HepG2 (cell line): ENCODE data around the gene GGT1. TPM values are rescaled to one million over a fixed set of nuclear protein-coding genes. Genes with fewer than 3 reads are reported as not detected.
"Not testable (repeated sequence)": the region's sequence is repeated elsewhere in the genome, so short reads cannot be mapped to it uniquely, and the experiment has no call there.

Experiments
- ATAC-seq: fragments of 200-7000 bp; cut with Tn5 transposase; 3 replicates; pipeline ENCODE4 v1.9.1; 2020; ENCODE audit warnings: mild to moderate bottlenecking, moderate library complexity
- BruUV-seq: library from RNA; stranded (reverse); fragments of 400-500 nt; replicated peaks from 2 replicates; lab custom pipeline; 2021; lab: Mats Ljungman, UMichigan
- CTCF ChIA-PET: fragments of 300-600 bp; formaldehyde crosslinking; extraction: SDS; loops from one replicate; lab custom pipeline; 2021; ENCODE audit warnings: low total read pairs, inconsistent platforms, low intra/inter-chr PET ratio; lab: Yijun Ruan, JAX
- POLR2A ChIA-PET: fragments of 350-600 bp; sonication (Branson Sonifier 250); formaldehyde crosslinking; loops from one replicate; lab custom pipeline; 2020; ENCODE audit warnings: antibody characterized with exemption, inconsistent platforms; lab: Yijun Ruan, JAX
- DNase-seq: peaks from one replicate; pipeline ENCODE4 v3.0.0-alpha.2; 2015; ENCODE audit warnings: low spot score
- FAIRE-seq: peaks from 3 replicates; lab custom pipeline; 2011; peaks lifted over from hg19 to GRCh38; lab: Jason Lieb, UNC
- H2AFZ ChIP-seq: one replicate; pipeline ENCODE4 v1.6.1; 2011; ENCODE audit warnings: low read length, inconsistent platforms
- H3K27ac ChIP-seq: fragments of 300-600 bp; 3 replicates; pipeline ENCODE4 v1.8.0; 2011; ENCODE audit warnings: mixed run types, mild to moderate bottlenecking, mixed read lengths, low read length, inconsistent platforms; ENCODE audit not compliant: insufficient read depth; ENCODE audit errors: extremely low read length
- H3K27me3 ChIP-seq, 2 experiments: fragments of 200-600 bp in 1 of 2; 2 replicates in 1 of 2; 3 replicates in 1 of 2; pipeline versions ENCODE4 v1.6.0 to v1.8.0; 2011; ENCODE audit warnings: low read length in 2 of 2, mild to moderate bottlenecking in 2 of 2, moderate library complexity in 2 of 2, inconsistent platforms in 1 of 2; ENCODE audit not compliant: insufficient read depth in 2 of 2, control insufficient read depth in 1 of 2
- H3K36me3 ChIP-seq, 2 experiments: fragments of 200-600 bp in 1 of 2; replicated peaks in 1 of 2; 2 replicates in 1 of 2; 3 replicates in 1 of 2; pipeline versions ENCODE4 v1.5.1 to v1.8.0; 2011; ENCODE audit warnings: low read length in 2 of 2, inconsistent platforms in 1 of 2; ENCODE audit not compliant: insufficient read depth in 2 of 2, control insufficient read depth in 1 of 2
- H3K4me1 ChIP-seq: 2 replicates; pipeline ENCODE4 v1.5.1; 2012; ENCODE audit warnings: low read length, inconsistent platforms; ENCODE audit not compliant: insufficient read depth
- H3K4me2 ChIP-seq: 2 replicates; pipeline ENCODE4 v1.6.0; 2011; ENCODE audit warnings: low read depth, low read length, inconsistent platforms
- H3K4me3 ChIP-seq, 3 experiments: fragments of 200-600 bp in 1 of 3; sonication (generic), shearing (Covaris generic) in 1 of 3; replicated peaks in 1 of 3; 2 replicates each; pipeline ENCODE4 v1.5.1; 2011 to 2016; ENCODE audit warnings: low read length in 3 of 3, inconsistent platforms in 2 of 3, low read depth in 2 of 3, mild to moderate bottlenecking in 2 of 3, control low read depth in 1 of 3, mixed read lengths in 1 of 3; ENCODE audit not compliant: insufficient read depth in 1 of 3
- H3K79me2 ChIP-seq: one replicate; pipeline ENCODE4 v1.6.1; 2011; ENCODE audit warnings: low read length, inconsistent platforms; ENCODE audit not compliant: insufficient read depth
- H3K9ac ChIP-seq: 2 replicates; pipeline ENCODE4 v1.6.0; 2011; ENCODE audit warnings: mild to moderate bottlenecking, low read depth, low read length, inconsistent platforms; ENCODE audit not compliant: insufficient read depth
- H3K9me3 ChIP-seq: 2 replicates; pipeline ENCODE4 v1.5.1; 2012; ENCODE audit warnings: mild to moderate bottlenecking, low read length
- H4K20me1 ChIP-seq: 2 replicates; pipeline ENCODE4 v1.6.0; 2011; ENCODE audit warnings: inconsistent platforms, mild to moderate bottlenecking, low read length, moderate library complexity; ENCODE audit not compliant: insufficient read depth
- ARHGAP35 ChIP-seq: sonication (generic); formaldehyde crosslinking; IDR thresholded peaks from 2 replicates; pipeline ENCODE4 v1.9.0; 2022; ENCODE audit warnings: mild to moderate bottlenecking, inconsistent platforms, moderate library complexity, missing genetic modification reagents, borderline replicate concordance
- WGBS: methylation state at CpG from one replicate; pipeline ENCODE4 v1.1.6; 2017; ENCODE audit warnings: low lambda C conversion rate; 5-methylcytosine and 5-hydroxymethylcytosine counted together
- in situ Hi-C: cut with HindIII; loops from 2 replicates; pipeline ENCODE4 v1.10.0; 2017; ENCODE audit warnings: low pct_unique_long_range_greater_than_20kb; ENCODE audit not compliant: extremely low pct_ligation_motif_present
- intact Hi-C: fragments of 100-400 bp; cut with micrococcal nuclease; formaldehyde crosslinking; loops from one replicate; pipeline ENCODE4 v1.10.0; 2022; ENCODE audit not compliant: unreplicated experiment
- polyA plus RNA-seq, 8 experiments: library from polyadenylated mRNA; depleted of rRNA in 3 of 8; stranded (reverse) in 7 of 8; unstranded in 1 of 8; fragments of >200 nt; fragmentation: Illumina TruSeq in 4 of 8; extraction: Trizol in 4 of 8; gene quantifications; 2 replicates each; pipeline versions ENCODE4 v1.2.1 to v1.2.3, GENCODE V29; 2011 to 2016; ENCODE audit warnings: low read depth in 4 of 8, missing spikeins in 1 of 8, mixed read lengths in 1 of 8; ENCODE audit not compliant: insufficient read depth in 1 of 8
- total RNA-seq, 5 experiments: library from RNA; depleted of rRNA; stranded (reverse); fragments of >200 nt; fragmentation: Illumina TruSeq; extraction: Trizol; gene quantifications; 2 replicates each; pipeline ENCODE4 v1.2.3, GENCODE V29; 2016; ENCODE audit warnings: low read depth in 1 of 5
- TF ChIP-seq, protein P1 (sequence below): sonication (generic); formaldehyde crosslinking; IDR thresholded peaks from 2 replicates; pipeline ENCODE4 v1.4.0; 2020; ENCODE audit warnings: missing genetic modification reagents

The GGT1 gene
- total and polyA plus RNA-seq, 2 of the 13 experiments (the other 11 are each of a cell fraction or from before 2014, with no cell fraction given), result 29.9 to 103 TPM

DNA sequence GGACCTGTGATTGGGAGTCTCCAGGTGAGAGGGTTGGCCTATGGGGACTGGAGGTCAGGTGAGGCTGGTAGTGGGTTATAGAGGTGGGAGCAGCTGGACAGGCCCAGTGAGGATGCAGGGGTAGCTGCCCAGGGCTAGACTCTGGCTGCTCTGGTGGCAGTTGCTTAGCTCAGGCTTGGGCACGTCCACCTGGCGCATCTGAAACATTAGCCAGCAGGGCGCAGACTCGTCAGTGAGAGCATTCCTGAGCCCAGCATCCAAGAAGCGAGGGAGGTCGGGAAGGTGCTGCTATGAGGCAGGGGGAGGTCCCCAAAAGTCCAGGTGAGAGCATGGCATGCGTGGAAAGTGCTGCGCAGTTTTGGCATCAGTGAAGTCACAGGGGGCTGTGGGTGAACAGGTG lies 3.5 kb upstream of the GGT1 start:
- Histone ChIP-seq H3K27ac (no peak overlapping the region), H2AFZ (no peak overlapping the region), H3K9ac (no peak overlapping the region), H3K36me3 (no peaks in the 10 kb centered on the region), H4K20me1 (no peaks in the 10 kb centered on the region), H3K27me3 (no peaks in the 10 kb centered on the region), H3K4me1 (peaks cover 58% of the 10 kb centered on the region)
- no TSS peak for BruUV-seq
- POLR2A ChIA-PET, result interaction anchor here (1.1 to 2.3 kb wide), 3 partner anchors 16 to 46 kb away, joined by 3 to 8 read pairs (median 3); partner anchors contain the start of gene GUCD1
- DNase-seq (no peak), FAIRE-seq (no peak), ATAC-seq (no peak)
- 100% methylated on average over 3 of the region's 8 CpGs for WGBS
- intact Hi-C loops, result no loop called here
- in situ Hi-C loops, result no loop called here
- CTCF ChIA-PET, result no interaction called here
- TF ChIP-seq, protein P1, sequence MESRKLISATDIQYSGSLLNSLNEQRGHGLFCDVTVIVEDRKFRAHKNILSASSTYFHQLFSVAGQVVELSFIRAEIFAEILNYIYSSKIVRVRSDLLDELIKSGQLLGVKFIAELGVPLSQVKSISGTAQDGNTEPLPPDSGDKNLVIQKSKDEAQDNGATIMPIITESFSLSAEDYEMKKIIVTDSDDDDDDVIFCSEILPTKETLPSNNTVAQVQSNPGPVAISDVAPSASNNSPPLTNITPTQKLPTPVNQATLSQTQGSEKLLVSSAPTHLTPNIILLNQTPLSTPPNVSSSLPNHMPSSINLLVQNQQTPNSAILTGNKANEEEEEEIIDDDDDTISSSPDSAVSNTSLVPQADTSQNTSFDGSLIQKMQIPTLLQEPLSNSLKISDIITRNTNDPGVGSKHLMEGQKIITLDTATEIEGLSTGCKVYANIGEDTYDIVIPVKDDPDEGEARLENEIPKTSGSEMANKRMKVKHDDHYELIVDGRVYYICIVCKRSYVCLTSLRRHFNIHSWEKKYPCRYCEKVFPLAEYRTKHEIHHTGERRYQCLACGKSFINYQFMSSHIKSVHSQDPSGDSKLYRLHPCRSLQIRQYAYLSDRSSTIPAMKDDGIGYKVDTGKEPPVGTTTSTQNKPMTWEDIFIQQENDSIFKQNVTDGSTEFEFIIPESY (CRISPR knock-in tag), result peak; percentile 71
- no peak for TF ChIP-seq ARHGAP35
- TF ChIP-seq, all 625 proteins: peak for 1
- H3K79me2 ChIP-seq, result no peaks in the 10 kb centered on the region
- H3K4me3 ChIP-seq, result no peak overlapping the region
- no peaks in the 10 kb centered on the region for H3K9me3 ChIP-seq
- H3K4me2 ChIP-seq, result no peak overlapping the region

GRCh38 chr22:24599958-24600715 lies 2.9 kb upstream of the GGT1 start:
- DNase-seq, FAIRE-seq, in situ Hi-C loops, H2AFZ ChIP-seq, intact Hi-C loops, H3K79me2 ChIP-seq, H3K9me3 ChIP-seq, H3K4me2 ChIP-seq, H4K20me1 ChIP-seq, H3K27me3 ChIP-seq, H3K4me3 ChIP-seq, ATAC-seq, CTCF ChIA-PET, H3K36me3 ChIP-seq, BruUV-seq, H3K9ac ChIP-seq, H3K27ac ChIP-seq: not testable (repeated sequence)
- 89% methylated on average over 3 of the region's 3 CpGs for WGBS
- POLR2A ChIA-PET, result interaction anchor here (1.1 to 2.3 kb wide), 3 partner anchors 17 to 47 kb away, joined by 3 to 8 read pairs (median 3); partner anchors contain the start of gene GUCD1
- H3K4me1 ChIP-seq, result peaks cover 52% of the 10 kb centered on the region
